HEK293 (cell line): ENCODE data around the gene BEST1.

Experiments used
- REPIN1 ChIP-seq: fragments of 450-650 bp; formaldehyde crosslinking; IDR thresholded peaks from 2 replicates; pipeline ENCODE4 v1.5.1; 2017; ENCODE audit warnings: missing biosample characterization, missing genetic modification characterization, low read depth
- YY1 ChIP-seq: fragments of 450-650 bp; formaldehyde crosslinking; IDR thresholded peaks from 2 replicates; pipeline ENCODE4 v1.5.1; 2018; ENCODE audit warnings: missing biosample characterization, missing genetic modification characterization
- ZBTB1 ChIP-seq: fragments of 450-650 bp; formaldehyde crosslinking; IDR thresholded peaks from 2 replicates; pipeline ENCODE4 v1.5.1; 2016; ENCODE audit warnings: missing biosample characterization, missing genetic modification characterization
- ZBTB21 ChIP-seq: fragments of 450-650 bp; formaldehyde crosslinking; IDR thresholded peaks from 2 replicates; pipeline ENCODE4 v1.5.1; 2017; ENCODE audit warnings: missing biosample characterization, missing genetic modification characterization
- ZBTB8A ChIP-seq: fragments of 450-650 bp; formaldehyde crosslinking; IDR thresholded peaks from 2 replicates; pipeline ENCODE4 v1.5.1; 2016; ENCODE audit warnings: missing biosample characterization, missing genetic modification characterization
- ZNF146 ChIP-seq: fragments of 450-650 bp; formaldehyde crosslinking; IDR thresholded peaks from 2 replicates; pipeline ENCODE4 v1.5.1; 2016; ENCODE audit warnings: missing biosample characterization, missing genetic modification characterization
- ZNF175 ChIP-seq: fragments of 450-650 bp; formaldehyde crosslinking; IDR thresholded peaks from 2 replicates; pipeline ENCODE4 v1.5.1; 2016; ENCODE audit warnings: missing biosample characterization, missing genetic modification characterization
- ZNF211 ChIP-seq: fragments of 450-650 bp; formaldehyde crosslinking; IDR thresholded peaks from 2 replicates; pipeline ENCODE4 v1.5.1; 2016; ENCODE audit warnings: low read depth, missing biosample characterization, missing genetic modification characterization
- ZNF214 ChIP-seq: fragments of 450-650 bp; formaldehyde crosslinking; IDR thresholded peaks from 2 replicates; pipeline ENCODE4 v1.5.1; 2017; ENCODE audit warnings: missing biosample characterization, mild to moderate bottlenecking, missing genetic modification characterization, borderline replicate concordance
- ZNF292 ChIP-seq: fragments of 450-650 bp; formaldehyde crosslinking; IDR thresholded peaks from 2 replicates; pipeline ENCODE4 v1.5.1; 2016; ENCODE audit warnings: low read depth, missing biosample characterization, missing genetic modification characterization, borderline replicate concordance
- ZNF624 ChIP-seq: fragments of 450-650 bp; formaldehyde crosslinking; IDR thresholded peaks from 2 replicates; pipeline ENCODE4 v1.5.1; 2017; ENCODE audit warnings: missing biosample characterization, missing genetic modification characterization
- TF ChIP-seq, protein P1 (sequence below): fragments of 450-650 bp; formaldehyde crosslinking; IDR thresholded peaks from 2 replicates; pipeline ENCODE4 v1.5.1; 2016; ENCODE audit warnings: missing biosample characterization, missing genetic modification characterization
- TF ChIP-seq, protein P2 (sequence below): fragments of 450-650 bp; formaldehyde crosslinking; IDR thresholded peaks from 2 replicates; pipeline ENCODE4 v1.5.1; 2016; ENCODE audit warnings: missing biosample characterization, missing genetic modification characterization, low read depth
- TF ChIP-seq, protein P3 (sequence below): fragments of 450-650 bp; formaldehyde crosslinking; IDR thresholded peaks from 2 replicates; pipeline ENCODE4 v1.5.1; 2016; ENCODE audit warnings: missing biosample characterization, missing genetic modification characterization

DNA sequence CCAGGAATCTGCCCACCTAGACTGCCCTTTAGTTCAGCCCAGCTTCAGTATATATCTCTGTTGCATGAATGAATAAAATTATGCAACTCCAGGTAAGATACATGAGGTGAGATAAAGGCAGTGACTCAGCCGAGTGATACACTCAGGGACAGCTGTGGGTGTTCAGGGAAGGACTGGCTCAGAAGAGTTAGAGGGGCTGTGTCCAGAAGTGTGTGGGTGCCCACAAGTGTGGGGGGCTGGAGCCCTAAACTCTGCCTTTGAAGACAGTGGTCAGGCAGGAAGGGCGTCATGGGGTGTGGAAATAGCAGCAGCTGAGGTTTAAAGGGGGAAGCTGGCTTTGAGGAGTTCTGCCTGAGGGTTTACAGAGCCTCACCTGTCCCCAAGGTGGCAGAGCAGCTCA is 9.0 kb downstream of the BEST1 start:
- TF ChIP-seq, protein P1, sequence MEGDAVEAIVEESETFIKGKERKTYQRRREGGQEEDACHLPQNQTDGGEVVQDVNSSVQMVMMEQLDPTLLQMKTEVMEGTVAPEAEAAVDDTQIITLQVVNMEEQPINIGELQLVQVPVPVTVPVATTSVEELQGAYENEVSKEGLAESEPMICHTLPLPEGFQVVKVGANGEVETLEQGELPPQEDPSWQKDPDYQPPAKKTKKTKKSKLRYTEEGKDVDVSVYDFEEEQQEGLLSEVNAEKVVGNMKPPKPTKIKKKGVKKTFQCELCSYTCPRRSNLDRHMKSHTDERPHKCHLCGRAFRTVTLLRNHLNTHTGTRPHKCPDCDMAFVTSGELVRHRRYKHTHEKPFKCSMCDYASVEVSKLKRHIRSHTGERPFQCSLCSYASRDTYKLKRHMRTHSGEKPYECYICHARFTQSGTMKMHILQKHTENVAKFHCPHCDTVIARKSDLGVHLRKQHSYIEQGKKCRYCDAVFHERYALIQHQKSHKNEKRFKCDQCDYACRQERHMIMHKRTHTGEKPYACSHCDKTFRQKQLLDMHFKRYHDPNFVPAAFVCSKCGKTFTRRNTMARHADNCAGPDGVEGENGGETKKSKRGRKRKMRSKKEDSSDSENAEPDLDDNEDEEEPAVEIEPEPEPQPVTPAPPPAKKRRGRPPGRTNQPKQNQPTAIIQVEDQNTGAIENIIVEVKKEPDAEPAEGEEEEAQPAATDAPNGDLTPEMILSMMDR (tag by site-specific recombination), result no peak
- TF ChIP-seq REPIN1 (tag by site-specific recombination) (no peak), ZBTB1 (no peak), ZBTB21 (tag by site-specific recombination) (no peak), ZBTB8A (tag by site-specific recombination) (no peak), ZNF214 (no peak), ZNF292 (tag by site-specific recombination) (no peak), ZNF624 (tag by site-specific recombination) (no peak), ZNF175 (tag by site-specific recombination) (no peak), YY1 (tag by site-specific recombination) (no peak), ZNF146 (tag by site-specific recombination) (no peak), ZNF211 (tag by site-specific recombination) (no peak)
- TF ChIP-seq, protein P2, sequence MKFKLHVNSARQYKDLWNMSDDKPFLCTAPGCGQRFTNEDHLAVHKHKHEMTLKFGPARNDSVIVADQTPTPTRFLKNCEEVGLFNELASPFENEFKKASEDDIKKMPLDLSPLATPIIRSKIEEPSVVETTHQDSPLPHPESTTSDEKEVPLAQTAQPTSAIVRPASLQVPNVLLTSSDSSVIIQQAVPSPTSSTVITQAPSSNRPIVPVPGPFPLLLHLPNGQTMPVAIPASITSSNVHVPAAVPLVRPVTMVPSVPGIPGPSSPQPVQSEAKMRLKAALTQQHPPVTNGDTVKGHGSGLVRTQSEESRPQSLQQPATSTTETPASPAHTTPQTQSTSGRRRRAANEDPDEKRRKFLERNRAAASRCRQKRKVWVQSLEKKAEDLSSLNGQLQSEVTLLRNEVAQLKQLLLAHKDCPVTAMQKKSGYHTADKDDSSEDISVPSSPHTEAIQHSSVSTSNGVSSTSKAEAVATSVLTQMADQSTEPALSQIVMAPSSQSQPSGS, result no peak
- TF ChIP-seq, protein P3, sequence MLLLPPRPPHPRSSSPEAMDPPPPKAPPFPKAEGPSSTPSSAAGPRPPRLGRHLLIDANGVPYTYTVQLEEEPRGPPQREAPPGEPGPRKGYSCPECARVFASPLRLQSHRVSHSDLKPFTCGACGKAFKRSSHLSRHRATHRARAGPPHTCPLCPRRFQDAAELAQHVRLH, result no peak
